ENCODE measurements around the gene LEAP2. TPM values are rescaled to one million over a fixed set of nuclear protein-coding genes. Genes with fewer than 3 reads are reported as not detected.

LEAP2 gene
- total RNA-seq, 1 donor from 2014 or later = 0.27 TPM

DNA sequence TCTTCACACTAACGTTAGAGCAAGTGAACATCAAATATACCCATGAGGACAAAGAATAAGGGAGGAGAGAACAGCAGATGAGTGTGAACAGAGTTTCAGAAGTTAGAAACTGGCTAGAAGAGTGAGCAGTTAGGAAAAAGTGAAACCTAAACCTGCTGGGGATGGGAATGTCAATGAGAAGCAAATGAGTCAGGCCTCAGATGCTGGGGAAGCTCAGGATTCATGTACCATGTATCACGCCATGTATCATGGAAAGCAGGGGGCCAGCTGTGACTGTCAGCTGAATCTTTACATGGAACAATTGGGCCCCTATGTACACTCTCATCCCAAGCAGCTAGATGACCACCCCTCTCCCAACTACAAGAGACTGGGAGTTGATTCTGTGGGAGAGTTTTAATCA lies 23.4 kb upstream of the LEAP2 start:
- H3K79me2 ChIP-seq (ENCODE audit: insufficient read depth, low read length) = no peaks in the 10 kb centered on the region
- H4K20me1 ChIP-seq (ENCODE audit: insufficient read depth, low read length) = no peaks in the 10 kb centered on the region
- Mint-ChIP-seq H3K27me3 (ENCODE audit: low read depth, unreplicated experiment) (no peaks in the 10 kb centered on the region), H3K9me3 (ENCODE audit: unreplicated experiment) (no peaks in the 10 kb centered on the region), H3K4me3 (ENCODE audit: unreplicated experiment) (no peak overlapping the region), H3K36me3 (ENCODE audit: low read depth, unreplicated experiment) (no peaks in the 10 kb centered on the region), H3K27ac (ENCODE audit: unreplicated experiment) (peak overlapping the region; percentile 27), H3K4me1 (ENCODE audit: low read depth, unreplicated experiment) (peaks cover 11% of the 10 kb centered on the region)
- no peak overlapping the region for H3K4me3 ChIP-seq (ENCODE audit: insufficient read depth, low read depth, low read length)
- H3K4me1 ChIP-seq (ENCODE audit: insufficient read depth, low read length) = no peaks in the 10 kb centered on the region
- FAIRE-seq = no peak
- TF ChIP-seq, protein P1, sequence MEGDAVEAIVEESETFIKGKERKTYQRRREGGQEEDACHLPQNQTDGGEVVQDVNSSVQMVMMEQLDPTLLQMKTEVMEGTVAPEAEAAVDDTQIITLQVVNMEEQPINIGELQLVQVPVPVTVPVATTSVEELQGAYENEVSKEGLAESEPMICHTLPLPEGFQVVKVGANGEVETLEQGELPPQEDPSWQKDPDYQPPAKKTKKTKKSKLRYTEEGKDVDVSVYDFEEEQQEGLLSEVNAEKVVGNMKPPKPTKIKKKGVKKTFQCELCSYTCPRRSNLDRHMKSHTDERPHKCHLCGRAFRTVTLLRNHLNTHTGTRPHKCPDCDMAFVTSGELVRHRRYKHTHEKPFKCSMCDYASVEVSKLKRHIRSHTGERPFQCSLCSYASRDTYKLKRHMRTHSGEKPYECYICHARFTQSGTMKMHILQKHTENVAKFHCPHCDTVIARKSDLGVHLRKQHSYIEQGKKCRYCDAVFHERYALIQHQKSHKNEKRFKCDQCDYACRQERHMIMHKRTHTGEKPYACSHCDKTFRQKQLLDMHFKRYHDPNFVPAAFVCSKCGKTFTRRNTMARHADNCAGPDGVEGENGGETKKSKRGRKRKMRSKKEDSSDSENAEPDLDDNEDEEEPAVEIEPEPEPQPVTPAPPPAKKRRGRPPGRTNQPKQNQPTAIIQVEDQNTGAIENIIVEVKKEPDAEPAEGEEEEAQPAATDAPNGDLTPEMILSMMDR (IDR thresholded peaks at IDR 0.05; ENCODE audit: insufficient read depth, low read depth, low read length) = no peak
- TF ChIP-seq EZH2 (IDR thresholded peaks at IDR 0.05; ENCODE audit: insufficient read depth, low read length) = no peak
- peak; percentile 36 for DNase-seq (ENCODE audit: low read depth)
- H3K9me3 ChIP-seq (ENCODE audit: insufficient read depth, low read depth, low read length) = no peaks in the 10 kb centered on the region
- no peak overlapping the region for H2AFZ ChIP-seq (ENCODE audit: low read depth, low read length)
- H3K27ac ChIP-seq (ENCODE audit: low read depth, low read length) = no peak overlapping the region
- H3K4me2 ChIP-seq (ENCODE audit: low read length) = no peak overlapping the region
- no peak overlapping the region for H3K9ac ChIP-seq (ENCODE audit: low read length)
- H3K27me3 ChIP-seq (ENCODE audit: insufficient read depth, low read length) = no peaks in the 10 kb centered on the region
- no peaks in the 10 kb centered on the region for H3K36me3 ChIP-seq (ENCODE audit: insufficient read depth, low read length)

DNA sequence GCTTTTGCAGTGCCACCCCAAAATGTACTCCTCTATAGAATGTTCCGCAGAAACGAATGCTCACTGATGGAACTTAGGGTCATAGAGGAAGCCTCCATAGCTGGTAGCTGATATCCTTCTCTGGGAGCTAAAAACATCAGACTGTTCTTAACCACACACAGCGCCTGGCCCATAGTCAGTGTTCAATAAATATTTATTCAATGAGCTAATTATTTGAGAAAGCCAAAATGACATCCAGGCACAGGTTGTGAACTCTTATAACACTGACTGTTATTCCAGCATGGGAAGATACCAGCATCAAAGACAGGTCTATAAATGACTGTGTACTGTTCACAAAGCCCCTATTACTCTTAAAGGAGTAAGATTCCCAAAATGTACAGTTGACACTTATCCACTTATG lies 20.1 kb upstream of the LEAP2 start:
- no peaks in the 10 kb centered on the region for H4K20me1 ChIP-seq (ENCODE audit: insufficient read depth, low read length)
- H3K27ac ChIP-seq (ENCODE audit: low read depth, low read length) = no peak overlapping the region
- Mint-ChIP-seq H3K9me3 (ENCODE audit: unreplicated experiment) (no peaks in the 10 kb centered on the region), H3K27ac (ENCODE audit: unreplicated experiment) (no peak overlapping the region), H3K36me3 (ENCODE audit: low read depth, unreplicated experiment) (no peaks in the 10 kb centered on the region), H3K4me3 (ENCODE audit: unreplicated experiment) (no peak overlapping the region), H3K27me3 (ENCODE audit: low read depth, unreplicated experiment) (no peaks in the 10 kb centered on the region), H3K4me1 (ENCODE audit: low read depth, unreplicated experiment) (peaks cover 11% of the 10 kb centered on the region)
- H3K9me3 ChIP-seq (ENCODE audit: insufficient read depth, low read depth, low read length) = no peaks in the 10 kb centered on the region
- no peak overlapping the region for H2AFZ ChIP-seq (ENCODE audit: low read depth, low read length)
- H3K27me3 ChIP-seq (ENCODE audit: insufficient read depth, low read length) = no peaks in the 10 kb centered on the region
- no peak overlapping the region for H3K4me2 ChIP-seq (ENCODE audit: low read length)
- FAIRE-seq = no peak
- TF ChIP-seq, protein P1 (IDR thresholded peaks at IDR 0.05; ENCODE audit: insufficient read depth, low read depth, low read length) = no peak
- TF ChIP-seq EZH2 (IDR thresholded peaks at IDR 0.05; ENCODE audit: insufficient read depth, low read length) = no peak
- no peak overlapping the region for H3K4me3 ChIP-seq (ENCODE audit: insufficient read depth, low read depth, low read length)
- no peak overlapping the region for H3K9ac ChIP-seq (ENCODE audit: low read length)
- H3K79me2 ChIP-seq (ENCODE audit: insufficient read depth, low read length) = no peaks in the 10 kb centered on the region
- no peaks in the 10 kb centered on the region for H3K4me1 ChIP-seq (ENCODE audit: insufficient read depth, low read length)
- no peak for DNase-seq (ENCODE audit: low read depth)
- H3K36me3 ChIP-seq (ENCODE audit: insufficient read depth, low read length) = no peaks in the 10 kb centered on the region

GRCh38 chr5:132853790-132854189 lies 19.7 kb upstream of the LEAP2 start:
- no peak overlapping the region for H3K4me2 ChIP-seq (ENCODE audit: low read length)
- no peak for FAIRE-seq
- no peaks in the 10 kb centered on the region for H3K9me3 Mint-ChIP-seq (ENCODE audit: unreplicated experiment)
- H3K36me3 Mint-ChIP-seq (ENCODE audit: low read depth, unreplicated experiment) = no peaks in the 10 kb centered on the region
- H3K4me3 ChIP-seq (ENCODE audit: insufficient read depth, low read depth, low read length) = no peak overlapping the region
- no peak overlapping the region for H3K4me3 Mint-ChIP-seq (ENCODE audit: unreplicated experiment)
- H3K27me3 ChIP-seq (ENCODE audit: insufficient read depth, low read length) = no peaks in the 10 kb centered on the region
- H3K79me2 ChIP-seq (ENCODE audit: insufficient read depth, low read length) = no peaks in the 10 kb centered on the region
- no peaks in the 10 kb centered on the region for H3K9me3 ChIP-seq (ENCODE audit: insufficient read depth, low read depth, low read length)
- H4K20me1 ChIP-seq (ENCODE audit: insufficient read depth, low read length) = no peaks in the 10 kb centered on the region
- H3K9ac ChIP-seq (ENCODE audit: low read length) = no peak overlapping the region
- no peak overlapping the region for H2AFZ ChIP-seq (ENCODE audit: low read depth, low read length)
- no peaks in the 10 kb centered on the region for H3K27me3 Mint-ChIP-seq (ENCODE audit: low read depth, unreplicated experiment)
- no peak overlapping the region for H3K27ac ChIP-seq (ENCODE audit: low read depth, low read length)
- no peaks in the 10 kb centered on the region for H3K36me3 ChIP-seq (ENCODE audit: insufficient read depth, low read length)
- TF ChIP-seq, protein P1 (IDR thresholded peaks at IDR 0.05; ENCODE audit: insufficient read depth, low read depth, low read length) = no peak
- TF ChIP-seq EZH2 (IDR thresholded peaks at IDR 0.05; ENCODE audit: insufficient read depth, low read length) = no peak
- no peak overlapping the region for H3K27ac Mint-ChIP-seq (ENCODE audit: unreplicated experiment)
- no peak for DNase-seq (ENCODE audit: low read depth)
- no peaks in the 10 kb centered on the region for H3K4me1 ChIP-seq (ENCODE audit: insufficient read depth, low read length)
- peaks cover 11% of the 10 kb centered on the region for H3K4me1 Mint-ChIP-seq (ENCODE audit: low read depth, unreplicated experiment)
